Inflammatory macrophage (primary cell): Measurements from ENCODE around the gene RAC3.

Experiments used
- DNase-seq, 2 donors: peaks; one replicate each; pipeline ENCODE4 v3.0.0-alpha.2; 2020 to 2022
- total RNA-seq, 18 experiments: gene quantifications; one replicate each; lab custom pipeline; 2026; ENCODE audit warnings: mixed read lengths in 6 of 18, inconsistent platforms in 2 of 18; lab: John Stamatoyannopoulos, UW

Gene RAC3
- 0.40 to 2.8 (median 1.5) reads per million in 18 experiments for total RNA-seq

DNA sequence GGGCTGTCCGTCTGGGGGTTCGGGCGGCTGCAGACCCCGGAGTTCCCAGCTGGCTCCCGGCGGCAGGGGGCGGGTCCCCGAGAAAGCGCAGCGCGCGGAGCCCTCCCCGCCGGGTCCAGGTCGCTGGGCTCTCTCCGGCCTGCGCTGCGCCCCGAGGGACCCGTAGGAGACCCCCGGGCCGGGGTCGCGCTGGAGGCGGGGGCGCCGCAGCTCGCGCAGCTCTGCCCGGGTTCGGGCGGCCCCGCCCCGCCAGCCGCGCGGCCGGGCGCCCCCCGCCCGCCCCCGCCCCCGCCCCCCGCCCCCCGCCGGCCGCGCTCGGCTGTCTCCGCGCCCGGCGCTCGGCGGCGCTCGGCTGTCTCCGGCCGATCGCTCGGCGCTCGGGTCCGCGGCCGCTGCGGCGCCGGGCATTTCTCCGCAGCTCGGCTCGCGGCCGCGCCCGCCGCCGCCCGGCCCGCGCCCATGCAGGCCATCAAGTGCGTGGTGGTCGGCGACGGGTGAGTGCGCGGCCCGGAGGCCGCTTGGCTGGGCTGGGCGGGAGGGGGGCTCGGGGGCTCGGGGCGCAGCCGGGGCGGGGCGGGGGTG lies at the start of gene RAC3:
Gene RAC3 (plus strand): TSS at position 376 of the 582 bp plus-strand sequence. CDS start 84 bp downstream, at position 460.
- peak in 1 of 2 donors; percentile 25 for DNase-seq

DNA sequence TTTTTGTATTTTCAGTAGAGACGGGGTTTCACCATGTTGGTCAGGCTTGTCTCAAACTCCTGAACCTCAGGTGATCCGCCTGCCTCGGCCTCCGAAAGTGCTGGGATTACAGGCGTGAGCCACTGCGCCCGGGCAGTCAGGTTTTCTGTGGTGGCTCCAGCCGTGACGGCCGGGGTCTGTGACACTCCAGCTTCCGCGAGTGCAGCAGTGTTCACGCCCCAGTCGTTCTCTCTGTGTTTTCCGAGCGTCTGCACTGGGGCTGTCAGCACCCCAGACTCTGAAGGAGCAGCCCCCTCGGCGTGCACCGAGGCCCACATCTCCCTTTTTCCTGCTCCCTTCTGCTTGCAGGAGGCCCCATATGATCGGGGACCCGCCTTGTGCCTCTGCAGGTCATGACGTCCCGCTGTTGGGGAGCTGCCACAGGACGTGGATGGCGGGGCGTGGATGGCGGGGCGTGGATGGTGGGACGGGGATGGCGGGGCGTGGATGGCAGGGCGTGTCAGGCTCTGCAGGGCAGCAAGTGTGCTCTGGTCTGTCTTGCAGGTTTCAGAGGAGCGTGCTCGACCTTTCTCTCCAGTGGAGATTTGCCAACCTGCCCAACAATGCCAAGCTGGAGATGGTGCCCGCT lies 48.4 kb upstream of the RAC3 start:
- DNase-seq, result no peak

DNA sequence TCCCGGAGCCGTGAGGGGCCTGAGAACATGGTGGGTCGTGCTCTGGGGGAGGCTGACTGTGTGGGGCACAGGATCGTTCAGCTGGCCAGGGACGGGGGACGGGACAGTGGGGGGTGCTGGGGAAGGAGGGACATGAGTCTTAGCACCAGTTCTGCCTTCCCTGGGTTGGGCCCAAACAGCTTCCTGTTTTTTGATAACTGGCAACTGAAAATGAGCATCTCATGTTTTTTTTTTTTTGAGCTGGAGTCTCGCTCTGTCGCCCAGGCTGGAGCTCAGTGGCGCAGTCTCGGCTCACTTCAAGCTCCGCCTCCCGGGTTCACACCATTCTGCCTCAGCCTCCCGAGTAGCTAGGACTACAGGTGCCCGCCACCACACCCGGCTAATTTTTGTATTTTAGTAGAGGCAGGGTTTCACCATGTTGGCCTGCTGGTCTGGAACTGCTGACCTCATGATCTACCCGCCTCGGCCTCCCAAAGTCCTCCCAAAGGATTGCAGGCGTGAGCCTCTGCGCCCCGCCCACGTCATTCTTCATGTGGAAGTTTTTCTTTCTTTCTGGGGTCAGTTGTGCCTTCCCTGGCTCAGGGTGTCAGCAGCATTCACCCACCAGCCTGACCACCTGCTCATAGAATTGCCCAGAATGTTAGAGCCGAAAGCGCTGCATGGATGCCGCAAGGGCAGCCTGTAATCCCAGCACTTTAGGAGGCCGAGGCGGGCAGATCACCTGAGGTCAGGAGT lies 47.7 kb upstream of the RAC3 start:
- DNase-seq, result peak; percentile 30 to 58

DNA sequence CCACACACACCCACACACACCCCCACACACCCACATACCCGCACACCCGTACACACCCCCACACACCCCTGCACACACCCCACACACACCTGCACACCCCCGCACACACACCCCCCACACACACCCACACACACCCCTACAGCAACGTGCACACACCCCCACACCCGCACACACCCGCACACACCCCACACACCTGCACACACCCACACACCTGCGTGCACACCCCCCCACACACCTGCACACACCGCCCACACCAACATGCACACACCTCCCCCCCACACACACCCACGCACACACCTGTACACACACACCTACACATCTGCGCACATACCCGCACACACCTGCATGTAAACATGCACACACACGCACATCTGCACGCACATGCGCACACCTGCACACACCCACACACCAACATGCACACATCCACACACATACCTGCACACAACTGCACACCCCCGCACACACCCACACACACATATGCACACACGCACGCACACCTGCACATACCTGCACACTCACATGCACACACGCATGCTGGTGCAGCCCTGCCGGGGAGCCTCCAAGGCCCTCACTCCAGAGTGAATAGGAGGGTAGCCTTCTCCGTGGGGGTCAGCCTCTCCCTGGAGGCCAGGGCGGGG lies 46.6 kb upstream of the RAC3 start:
- no peak for DNase-seq

DNA sequence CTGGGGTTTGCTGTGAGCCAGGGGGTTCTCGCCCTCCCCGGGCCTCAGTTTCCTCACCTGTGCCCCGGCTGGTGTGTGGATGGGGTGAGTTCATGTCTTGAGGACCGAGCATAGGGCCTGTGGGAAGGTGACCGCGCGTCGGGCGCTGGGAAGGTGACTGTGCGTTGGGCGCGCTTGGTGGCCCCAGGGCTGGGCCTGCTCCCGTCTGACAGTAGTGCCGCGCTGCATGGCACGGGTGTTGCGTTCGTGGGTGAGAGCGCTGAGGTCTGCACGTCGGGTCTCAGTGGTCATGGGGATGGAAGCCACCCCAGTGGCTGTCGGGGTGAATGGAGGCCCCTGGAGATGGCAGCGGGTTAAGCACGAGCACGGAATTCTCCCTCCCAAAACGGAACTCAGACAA lies 44.9 kb upstream of the RAC3 start:
- no peak for DNase-seq

DNA sequence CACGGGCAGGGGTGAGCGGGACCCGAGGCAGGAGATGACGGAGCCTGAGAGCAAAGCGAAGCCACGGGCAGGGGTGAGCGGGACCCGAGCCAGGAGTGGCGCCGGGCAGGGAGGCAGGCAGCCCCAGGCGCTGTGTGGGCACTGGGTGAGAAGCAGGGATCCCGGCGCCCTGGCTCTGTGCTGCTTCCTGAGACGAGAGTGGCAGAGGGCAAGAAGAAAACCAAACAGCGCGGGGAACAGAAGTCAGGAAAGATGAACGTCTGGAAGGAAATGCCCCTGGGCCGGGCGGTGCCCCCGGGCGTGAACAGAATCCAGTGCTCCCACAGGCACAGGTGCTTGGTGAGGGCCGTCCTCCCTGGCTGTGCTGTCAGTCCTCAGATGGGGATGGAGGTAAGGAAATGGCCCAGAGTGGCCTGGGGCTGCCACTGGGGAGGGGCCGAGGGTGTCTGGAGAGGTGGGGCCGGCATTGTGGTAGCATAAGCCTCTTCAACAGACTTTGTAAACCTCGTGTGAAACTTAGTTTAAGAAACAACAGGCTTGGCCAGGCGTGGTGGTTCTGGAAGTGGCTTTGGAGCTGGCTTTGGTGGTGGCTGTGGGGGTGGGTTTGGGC lies 44.2 kb upstream of the RAC3 start:
- DNase-seq, result no peak

DNA sequence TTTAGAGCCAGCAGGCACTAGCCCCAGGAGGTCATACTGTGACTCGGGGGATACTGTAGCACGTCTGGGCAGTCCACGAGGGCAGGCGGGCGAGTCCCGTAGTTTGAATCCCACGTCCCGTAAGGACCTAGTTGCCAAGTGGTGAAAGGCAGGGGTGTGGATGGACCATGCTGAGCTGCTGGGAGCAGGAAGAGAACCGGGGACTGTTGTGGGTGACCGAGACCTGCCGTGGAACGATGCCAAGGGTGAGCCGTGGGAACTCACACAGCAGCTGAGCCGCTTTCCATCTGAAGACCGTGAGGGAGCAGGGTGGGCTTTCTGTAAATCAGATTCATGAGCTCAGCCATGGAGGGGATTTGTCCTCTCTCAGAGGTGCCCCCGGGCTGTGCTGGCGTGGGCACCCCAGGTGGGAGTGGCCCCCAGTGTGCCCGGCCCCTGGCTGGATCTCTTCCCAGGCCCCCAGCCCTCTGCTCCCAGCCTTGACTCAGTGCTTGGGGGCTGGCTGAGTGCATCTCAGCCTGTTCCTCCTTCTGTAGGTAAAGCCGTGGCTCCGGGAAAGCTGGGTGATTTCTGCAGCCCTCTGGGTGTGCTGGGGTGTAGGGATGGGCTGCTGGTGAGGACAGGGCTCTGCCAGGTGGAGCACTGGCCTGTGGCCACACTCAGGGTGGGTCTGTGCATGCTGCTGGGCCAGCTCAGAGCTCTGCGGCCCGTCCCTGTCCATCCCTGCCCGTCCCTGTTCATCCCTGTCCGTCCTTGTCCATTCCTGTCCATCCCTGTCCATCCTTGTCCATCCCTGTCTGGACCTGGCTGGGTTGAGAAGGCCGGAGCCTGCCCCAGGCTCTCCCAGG lies 40.4 kb upstream of the RAC3 start:
- DNase-seq, result no peak

DNA sequence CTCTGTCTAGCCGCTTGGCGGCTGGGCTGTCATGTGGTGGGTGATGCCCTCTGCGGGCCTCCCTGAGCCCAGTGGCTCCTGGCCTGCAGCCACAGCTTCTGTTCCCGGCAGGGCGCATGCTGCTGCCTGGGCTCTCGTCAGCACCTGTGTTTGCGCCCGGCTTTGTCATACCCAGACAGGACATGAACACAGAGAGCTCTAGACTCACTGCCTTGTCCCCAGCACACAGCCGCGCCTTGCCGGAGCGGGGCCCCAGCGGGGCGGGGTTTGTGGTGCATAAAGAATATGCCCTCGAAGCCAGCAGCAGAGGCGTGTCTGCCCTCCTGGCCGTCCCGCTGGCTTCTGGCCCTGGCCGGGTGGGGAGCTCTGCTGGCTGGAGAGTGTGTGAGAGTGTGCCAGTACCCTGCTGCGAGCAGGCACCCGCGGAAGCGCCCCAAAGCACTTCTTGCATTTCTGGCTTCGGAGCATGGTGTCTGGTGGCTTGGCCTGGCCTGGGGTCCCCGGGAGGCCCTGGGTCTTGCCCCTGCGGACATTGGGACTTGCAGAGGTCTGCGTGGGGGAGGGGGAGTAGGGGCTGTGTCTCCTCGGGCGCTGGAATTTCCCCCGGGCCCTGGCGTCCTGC lies 39.7 kb upstream of the RAC3 start:
- DNase-seq, result no peak

DNA sequence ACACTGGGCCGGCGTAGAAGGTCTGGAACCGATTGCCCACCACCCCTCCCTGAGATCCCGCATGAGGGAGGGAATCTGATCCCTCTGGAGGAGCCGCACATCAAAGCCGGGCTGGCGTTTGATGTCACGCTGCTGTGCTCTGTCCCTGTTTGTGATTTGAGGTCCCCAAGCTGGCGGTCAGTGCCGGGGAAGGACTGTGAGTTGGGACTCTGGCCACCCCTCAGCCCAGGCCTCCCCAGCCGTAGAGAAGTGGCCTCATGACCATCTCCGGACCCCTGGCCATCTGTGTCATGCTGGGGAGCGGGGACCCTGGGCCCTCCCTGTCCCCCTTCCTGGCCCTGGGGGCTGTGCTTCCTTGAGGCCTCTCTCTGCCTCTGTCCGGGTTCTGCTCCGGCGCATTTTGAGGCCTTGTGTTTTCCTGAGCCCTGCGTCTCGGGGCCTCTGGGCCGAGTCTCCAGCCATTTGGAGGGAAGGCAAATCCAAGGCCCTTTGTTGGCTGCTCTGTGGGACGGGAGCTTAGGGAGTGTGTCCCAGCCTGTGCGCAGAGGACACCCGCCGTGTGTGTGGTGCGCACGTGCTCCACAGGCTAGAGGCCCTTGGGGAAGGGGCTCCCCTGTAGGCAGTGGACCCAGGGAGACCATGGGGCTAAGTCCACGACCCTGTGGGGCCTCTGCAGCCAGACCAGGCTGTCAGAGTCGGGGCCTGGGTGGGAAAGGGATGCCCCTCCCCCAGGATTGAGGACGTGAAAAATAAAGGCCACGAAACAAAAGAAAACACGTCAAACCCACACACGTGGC lies 39.0 kb upstream of the RAC3 start:
- no peak for DNase-seq

DNA sequence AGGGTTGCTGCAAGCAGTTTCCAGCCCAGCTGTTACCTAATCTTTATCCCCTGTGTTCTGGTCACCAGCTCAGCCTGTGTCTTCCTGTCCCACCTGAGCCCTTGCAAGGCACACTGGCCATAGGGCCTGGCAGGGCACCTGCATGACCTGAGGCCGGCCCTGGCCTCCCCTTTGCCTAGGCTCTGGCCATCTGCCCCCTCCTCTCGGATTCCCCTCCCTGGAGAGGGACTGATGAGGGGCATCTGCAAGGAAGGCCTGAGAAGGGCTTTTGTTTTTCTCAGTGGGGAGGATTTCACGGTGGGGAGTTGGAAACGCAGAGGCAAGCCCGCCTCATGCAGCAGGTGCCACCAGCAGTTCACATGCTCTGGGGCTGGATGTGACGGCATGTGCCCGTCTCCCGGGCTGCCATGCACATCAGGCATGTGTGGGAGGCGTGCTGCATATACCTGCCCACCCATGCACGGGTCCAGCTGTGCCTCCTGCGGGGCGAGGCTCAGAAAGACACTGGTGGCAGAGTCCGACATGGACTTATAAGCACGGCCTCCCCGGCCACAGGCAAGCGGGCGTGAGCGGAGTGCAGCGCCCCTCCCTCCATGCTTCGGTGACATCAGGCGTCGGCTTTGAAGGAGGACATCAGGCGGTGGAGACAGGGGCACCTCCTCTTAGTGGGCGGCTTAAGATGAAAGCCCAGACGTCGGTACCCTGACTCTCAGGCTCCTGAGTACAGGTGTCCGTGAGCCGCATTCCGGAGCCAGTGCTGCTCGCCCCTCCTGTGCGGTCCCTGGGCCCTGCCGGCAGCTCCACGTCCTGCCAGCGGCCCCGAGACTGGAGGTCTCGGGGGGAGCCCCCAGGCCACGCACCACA lies 37.5 kb upstream of the RAC3 start:
- DNase-seq, result no peak

DNA sequence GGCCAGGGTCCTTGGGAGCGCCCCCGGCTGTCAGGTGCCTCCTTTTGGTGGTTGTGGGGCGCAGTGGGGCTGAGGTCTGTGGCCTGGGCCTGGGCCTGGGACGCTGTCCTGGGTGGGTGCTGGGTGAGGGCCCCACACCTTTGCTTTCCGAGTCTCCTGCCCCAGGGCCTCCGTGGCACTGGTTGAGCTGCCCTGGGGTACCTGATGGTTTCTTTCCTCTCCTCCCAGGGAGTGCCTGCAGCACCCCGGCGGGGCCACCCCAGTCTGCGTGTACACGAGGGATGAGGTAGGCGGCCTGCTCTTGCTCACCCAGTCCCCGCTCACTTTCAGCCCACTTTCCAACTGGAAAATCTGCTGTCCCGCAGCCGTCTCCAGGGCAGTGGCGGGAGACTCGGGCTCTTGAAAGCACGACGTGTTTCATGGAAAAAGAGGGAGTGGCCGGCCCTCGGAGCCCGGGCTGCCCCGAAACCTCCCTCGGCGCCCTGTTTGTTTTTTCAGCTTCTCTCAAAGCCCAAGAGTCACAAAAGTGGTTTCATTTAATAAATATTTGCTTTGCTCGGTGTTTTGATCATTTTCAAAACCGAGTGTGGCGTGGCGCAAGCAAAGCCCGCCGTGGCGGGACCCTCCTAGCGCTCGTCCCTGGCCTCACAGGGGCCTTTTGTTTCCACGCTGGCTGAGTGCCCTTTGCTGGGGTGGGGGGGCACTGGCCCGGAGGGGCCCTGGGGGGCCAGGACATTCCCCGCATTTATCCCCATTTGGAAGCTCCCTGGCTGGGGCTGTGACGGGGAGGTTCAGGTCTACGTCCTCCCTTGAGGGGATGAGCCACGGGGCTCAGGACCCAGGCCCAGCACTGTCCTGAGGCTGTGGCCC lies 36.6 kb upstream of the RAC3 start:
- DNase-seq, result no peak

DNA sequence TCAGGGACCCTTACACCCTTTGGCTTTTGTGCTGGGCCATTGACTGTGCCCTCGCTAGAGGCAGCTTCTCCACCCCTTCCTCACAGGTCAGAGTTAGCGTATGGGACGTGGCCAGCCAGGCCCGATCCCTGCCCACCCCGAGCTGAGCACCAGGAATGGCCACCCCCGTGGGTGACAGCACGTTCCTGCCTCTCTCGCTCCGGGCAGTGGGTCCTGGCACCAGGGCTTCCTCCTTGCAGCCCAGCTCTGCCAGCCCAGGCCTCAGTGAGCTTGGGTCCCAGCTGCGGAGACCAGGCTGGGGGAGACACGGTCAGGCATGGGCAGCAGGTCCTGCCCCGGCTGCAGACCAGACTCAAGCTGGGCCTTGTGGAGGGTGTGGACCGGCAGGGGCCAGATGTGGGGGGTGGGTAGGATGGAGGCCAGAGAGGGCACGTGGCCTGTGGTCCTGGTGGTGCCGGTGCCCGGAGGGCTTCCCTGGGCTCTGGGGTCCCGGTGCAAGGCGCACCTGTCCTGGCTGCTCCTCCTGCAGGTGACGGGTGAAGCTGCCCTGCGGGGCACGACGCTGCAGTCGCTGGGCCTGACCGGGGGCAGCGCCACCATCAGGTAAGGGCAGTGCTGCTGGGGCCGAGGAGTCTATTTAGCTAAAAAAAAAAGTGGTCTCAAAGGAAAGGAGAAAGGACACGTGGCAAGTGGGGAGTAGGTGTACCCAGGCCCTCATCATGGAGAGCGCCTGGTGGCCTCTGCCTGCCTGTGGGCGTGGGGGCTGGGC lies 35.8 kb upstream of the RAC3 start:
- DNase-seq, result no peak

DNA sequence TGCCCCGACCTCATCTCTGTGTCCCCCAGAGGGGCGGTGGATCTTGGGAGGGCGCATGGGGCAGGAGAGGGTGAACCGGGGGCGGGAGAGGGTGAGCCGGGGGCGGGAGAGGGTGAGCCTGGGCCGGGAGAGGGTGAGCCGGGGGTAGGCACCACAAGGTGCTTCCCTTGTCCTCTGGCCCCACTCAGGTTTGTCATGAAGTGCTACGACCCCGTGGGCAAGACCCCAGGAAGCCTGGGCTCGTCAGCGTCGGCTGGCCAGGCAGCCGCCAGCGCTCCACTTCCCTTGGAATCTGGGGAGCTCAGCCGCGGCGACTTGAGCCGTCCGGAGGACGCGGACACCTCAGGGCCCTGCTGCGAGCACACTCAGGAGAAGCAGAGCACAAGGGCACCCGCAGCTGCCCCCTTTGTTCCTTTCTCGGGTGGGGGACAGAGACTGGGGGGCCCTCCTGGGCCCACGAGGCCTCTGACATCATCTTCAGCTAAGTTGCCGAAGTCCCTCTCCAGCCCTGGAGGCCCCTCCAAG lies 35.2 kb upstream of the RAC3 start:
- no peak for DNase-seq

DNA sequence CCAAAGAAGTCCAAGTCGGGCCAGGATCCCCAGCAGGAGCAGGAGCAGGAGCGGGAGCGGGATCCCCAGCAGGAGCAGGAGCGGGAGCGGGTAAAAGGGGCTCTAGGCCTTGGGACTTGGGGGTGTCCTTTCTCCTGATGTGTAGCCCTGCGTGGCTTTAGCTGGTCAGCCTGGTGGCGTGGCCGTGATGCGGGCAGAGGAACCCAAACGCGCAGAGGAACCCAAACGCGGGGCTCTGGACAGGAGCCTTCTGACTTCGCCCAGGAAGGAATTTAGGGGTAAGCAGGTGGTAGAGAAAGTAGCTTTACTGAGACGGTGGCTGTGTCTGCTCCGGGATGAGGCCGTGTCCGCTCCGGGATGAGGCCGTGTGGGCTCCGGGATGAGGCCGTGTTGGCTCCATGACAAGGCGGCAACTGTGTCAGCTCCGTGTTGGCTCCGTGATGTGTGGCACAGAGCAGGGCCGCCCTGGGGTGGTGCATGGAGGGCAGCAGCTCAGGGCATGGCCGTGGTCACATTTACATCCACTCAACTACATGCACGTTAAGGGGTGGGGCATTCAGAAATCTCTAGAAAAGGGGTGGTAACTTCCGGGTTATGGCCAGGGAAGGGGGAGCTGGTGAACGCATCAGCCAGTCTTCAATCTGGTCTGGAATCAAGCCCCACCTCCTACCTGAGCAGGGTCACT lies 34.6 kb upstream of the RAC3 start:
- DNase-seq, result no peak

DNA sequence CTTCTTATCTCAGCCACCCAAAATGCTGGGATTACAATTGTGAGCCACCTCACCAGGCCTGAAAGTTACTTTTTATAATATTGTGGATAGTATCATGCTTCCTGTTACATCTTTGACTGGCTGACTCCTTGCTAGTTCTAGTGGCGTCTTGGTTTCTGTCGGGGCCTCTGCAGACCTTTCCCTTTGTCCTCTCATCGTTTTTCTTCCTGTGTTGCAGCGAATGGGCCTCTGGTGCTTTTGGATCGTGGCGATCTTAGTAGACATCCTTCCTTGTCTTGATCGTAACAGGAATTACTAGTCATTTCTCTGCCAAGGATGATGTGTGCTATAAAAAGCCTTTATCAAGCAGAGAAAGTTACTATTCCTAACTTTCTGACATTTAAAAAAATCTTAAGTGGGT lies 33.3 kb upstream of the RAC3 start:
- no peak for DNase-seq

DNA sequence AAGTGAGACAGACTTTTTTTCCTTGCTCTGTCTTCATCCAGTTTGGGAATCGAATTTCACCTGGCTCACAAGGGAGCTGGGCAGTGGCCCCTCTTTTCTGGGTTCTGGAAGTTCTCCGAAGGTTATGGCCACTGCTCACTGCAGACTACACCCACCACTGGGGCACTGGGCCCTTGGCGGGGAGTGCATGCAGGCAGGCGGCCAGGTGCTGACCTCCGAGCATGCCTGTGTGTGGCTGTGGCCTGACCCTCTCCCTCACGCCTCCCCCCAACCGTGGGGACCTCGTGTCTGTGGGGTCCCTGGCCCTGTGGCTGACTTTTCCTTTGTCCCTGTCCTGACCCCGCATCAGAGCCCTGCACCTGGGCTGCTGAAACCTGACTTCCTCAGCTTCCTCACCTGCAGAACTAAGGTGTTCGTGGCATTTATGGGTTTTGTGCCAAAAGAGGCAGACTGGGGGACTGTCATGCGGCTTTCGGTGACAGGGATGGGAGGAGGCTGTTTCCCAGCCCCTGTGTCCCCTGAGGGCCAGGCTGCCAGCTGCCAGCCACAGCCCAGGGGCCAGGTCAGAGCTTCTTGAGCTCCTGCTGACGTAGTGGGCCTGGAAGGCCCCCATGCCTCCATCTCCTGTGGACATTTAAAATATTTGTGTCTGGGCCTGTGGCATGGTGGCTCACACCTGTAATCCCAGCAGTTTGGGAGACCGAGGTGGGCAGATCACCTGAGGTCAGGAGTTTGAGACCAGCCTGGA lies 32.6 kb upstream of the RAC3 start:
- DNase-seq, result no peak
